Neuronal stem cell (in vitro differentiated cells): ENCODE results near the gene INSC.

Source experiments
- DNase-seq: peaks from one replicate; pipeline ENCODE4 v3.0.0-alpha.2; 2013; ENCODE audit warnings: low spot score
- H2AFZ ChIP-seq: one replicate; pipeline ENCODE4 v1.6.1; 2013; ENCODE audit warnings: mild to moderate bottlenecking, low read length, inconsistent platforms
- H2AK5ac ChIP-seq: 2 replicates; pipeline ENCODE4 v1.6.1; 2013; ENCODE audit warnings: low read depth, mild to moderate bottlenecking, inconsistent platforms, low read length, moderate library complexity, mixed read lengths
- H2BK120ac ChIP-seq: 2 replicates; pipeline ENCODE4 v1.6.1; 2013; ENCODE audit warnings: low read depth, mild to moderate bottlenecking, inconsistent platforms, low read length, moderate library complexity, mixed read lengths
- H2BK12ac ChIP-seq: one replicate; pipeline ENCODE4 v1.6.1; 2013; ENCODE audit warnings: low read length, inconsistent platforms
- H2BK15ac ChIP-seq: 2 replicates; pipeline ENCODE4 v1.6.1; 2013; ENCODE audit warnings: mild to moderate bottlenecking, low read length, inconsistent platforms, mixed read lengths
- H2BK5ac ChIP-seq: one replicate; pipeline ENCODE4 v1.6.1; 2013; ENCODE audit warnings: inconsistent platforms, mild to moderate bottlenecking, low read length, moderate library complexity
- H3K14ac ChIP-seq: one replicate; pipeline ENCODE4 v1.6.1; 2013; ENCODE audit warnings: low read length, inconsistent platforms
- H3K18ac ChIP-seq: 2 replicates; pipeline ENCODE4 v1.6.1; 2013; ENCODE audit warnings: low read length, inconsistent platforms
- H3K23ac ChIP-seq: 2 replicates; pipeline ENCODE4 v1.6.1; 2013; ENCODE audit warnings: low read depth, mild to moderate bottlenecking, mixed read lengths, low read length, inconsistent platforms; ENCODE audit not compliant: poor library complexity
- H3K27ac ChIP-seq: replicated peaks from 3 replicates; pipeline ENCODE4 v1.5.1; 2013; ENCODE audit warnings: low read length, inconsistent platforms
- H3K27me3 ChIP-seq, 3 experiments: 2 replicates each; pipeline ENCODE4 v1.6.1; 2013; ENCODE audit warnings: low read length in 3 of 3, mild to moderate bottlenecking in 2 of 3, inconsistent platforms in 1 of 3, low read depth in 1 of 3, mixed read lengths in 1 of 3, moderate library complexity in 1 of 3; ENCODE audit not compliant: control insufficient read depth in 3 of 3, insufficient read depth in 3 of 3
- H3K36me3 ChIP-seq, 2 donors: replicated peaks in 1 of 2; 2 replicates each; pipeline ENCODE4 v1.6.1; 2013; ENCODE audit warnings: low read length in 2 of 2; ENCODE audit not compliant: control insufficient read depth in 2 of 2, insufficient read depth in 2 of 2
- H3K4ac ChIP-seq: 2 replicates; pipeline ENCODE4 v1.6.1; 2013; ENCODE audit warnings: inconsistent platforms, mild to moderate bottlenecking, low read length, moderate library complexity
- H3K4me1 ChIP-seq, 2 donors: 1 replicate in 1 of 2; 2 replicates in 1 of 2; pipeline ENCODE4 v1.6.1; 2013; ENCODE audit warnings: low read length in 2 of 2, low read depth in 1 of 2; ENCODE audit not compliant: control insufficient read depth in 2 of 2, insufficient read depth in 1 of 2
- H3K4me2 ChIP-seq: one replicate; pipeline ENCODE4 v1.6.1; 2013; ENCODE audit warnings: mild to moderate bottlenecking, low read length, inconsistent platforms; ENCODE audit not compliant: insufficient read depth, poor library complexity, severe bottlenecking
- H3K4me3 ChIP-seq, 2 donors: 2 replicates each; pipeline ENCODE4 v1.5.1; 2013; ENCODE audit warnings: low read length in 2 of 2, mild to moderate bottlenecking in 2 of 2, inconsistent platforms in 1 of 2, moderate library complexity in 1 of 2
- H3K79me1 ChIP-seq: one replicate; pipeline ENCODE4 v1.6.1; 2013; ENCODE audit warnings: low read depth, mild to moderate bottlenecking, inconsistent platforms, low read length, moderate library complexity
- H3K9ac ChIP-seq: one replicate; pipeline ENCODE4 v1.6.1; 2013; ENCODE audit warnings: mild to moderate bottlenecking, low read depth, low read length, inconsistent platforms; ENCODE audit not compliant: poor library complexity
- H3K9me3 ChIP-seq, 2 donors: replicated peaks in 1 of 2; 2 replicates each; pipeline versions ENCODE3 to v1.6.1; 2013; ENCODE audit warnings: low read length in 2 of 2, mild to moderate bottlenecking in 2 of 2, inconsistent platforms in 1 of 2, low read depth in 1 of 2, mixed read lengths in 1 of 2, moderate library complexity in 1 of 2; ENCODE audit not compliant: control insufficient read depth in 2 of 2, insufficient read depth in 1 of 2
- H4K8ac ChIP-seq: one replicate; pipeline ENCODE4 v1.6.1; 2013; ENCODE audit warnings: low read depth, mild to moderate bottlenecking, inconsistent platforms, low read length, moderate library complexity
- H4K91ac ChIP-seq: one replicate; pipeline ENCODE4 v1.6.1; 2013; ENCODE audit warnings: low read length, low read depth, mild to moderate bottlenecking, inconsistent platforms; ENCODE audit not compliant: poor library complexity
- WGBS, 2 donors: extraction: QIAGEN DNeasy Blood & Tissue Kit; methylation state at CpG; one replicate each; pipeline ENCODE4 v1.1.7; 2013; ENCODE audit warnings: missing lambda C conversion rate in 2 of 2, mixed read lengths in 1 of 2; ENCODE audit not compliant: insufficient read length in 2 of 2, insufficient replicate concordance in 1 of 2; ENCODE audit errors: extremely low coverage in 2 of 2; 5-methylcytosine and 5-hydroxymethylcytosine counted together

INSC gene

GRCh38 chr11:15178214-15178613 lies 63.5 kb downstream of the INSC start:
- no peaks in the 10 kb centered on the region for H3K4me1 ChIP-seq
- H3K9ac ChIP-seq = no peak overlapping the region
- peaks cover 0 to 3% of the 10 kb centered on the region in 2 donors for H3K9me3 ChIP-seq
- no CpG with 5 or more reads among the region's 3 CpGs for WGBS, 2 donors
- no peaks in the 10 kb centered on the region for H3K36me3 ChIP-seq
- H3K4me3 ChIP-seq = no peak overlapping the region
- H4K8ac ChIP-seq = no peak overlapping the region
- H2BK15ac ChIP-seq = no peak overlapping the region
- H2AFZ ChIP-seq = no peak overlapping the region
- H3K4me2 ChIP-seq = no peak overlapping the region
- H2BK5ac ChIP-seq = no peak overlapping the region
- H3K23ac ChIP-seq = no peak overlapping the region
- no peak overlapping the region for H2BK120ac ChIP-seq
- H4K91ac ChIP-seq = no peak overlapping the region
- H2AK5ac ChIP-seq = peak overlapping the region; percentile 39
- no peaks in the 10 kb centered on the region for H3K79me1 ChIP-seq
- H3K27ac ChIP-seq = no peak overlapping the region
- H2BK12ac ChIP-seq = no peak overlapping the region
- H3K18ac ChIP-seq = peak overlapping the region; percentile 61
- no peak for DNase-seq
- no peak overlapping the region for H3K4ac ChIP-seq
- no peak overlapping the region for H3K14ac ChIP-seq
- no peaks in the 10 kb centered on the region for H3K27me3 ChIP-seq

GRCh38 chr11:15179167-15179566 lies 64.4 kb downstream of the INSC start:
- Histone ChIP-seq H3K36me3 (no peaks in the 10 kb centered on the region), H2AK5ac (no peak overlapping the region), H3K9me3 (peaks cover 0 to 3% of the 10 kb centered on the region in 2 donors), H3K79me1 (no peaks in the 10 kb centered on the region), H2BK15ac (no peak overlapping the region), H3K18ac (peak overlapping the region; percentile 64), H2BK12ac (no peak overlapping the region), H3K23ac (no peak overlapping the region), H3K4me1 (no peaks in the 10 kb centered on the region), H4K91ac (no peak overlapping the region), H3K27ac (no peak overlapping the region), H3K4me2 (no peak overlapping the region), H3K14ac (peak overlapping the region; percentile 56), H3K4me3 (no peak overlapping the region), H3K27me3 (no peaks in the 10 kb centered on the region), H2BK5ac (no peak overlapping the region), H3K9ac (no peak overlapping the region), H2BK120ac (no peak overlapping the region), H2AFZ (no peak overlapping the region), H4K8ac (no peak overlapping the region), H3K4ac (no peak overlapping the region)
- no CpG with 5 or more reads among the region's 2 CpGs for WGBS, 2 donors
- DNase-seq = no peak

GRCh38 chr11:15180212-15180792 lies 65.6 kb downstream of the INSC start:
- Histone ChIP-seq H3K23ac (no peak overlapping the region), H3K79me1 (no peaks in the 10 kb centered on the region), H3K4me1 (no peaks in the 10 kb centered on the region), H3K4me2 (no peak overlapping the region), H3K27me3 (no peaks in the 10 kb centered on the region), H2AK5ac (no peak overlapping the region), H2BK15ac (no peak overlapping the region), H3K9ac (no peak overlapping the region), H2BK12ac (no peak overlapping the region), H3K4me3 (no peak overlapping the region), H2BK5ac (no peak overlapping the region), H3K9me3 (peaks cover 0 to 3% of the 10 kb centered on the region in 2 donors), H3K14ac (no peak overlapping the region), H4K91ac (no peak overlapping the region), H3K27ac (no peak overlapping the region), H3K4ac (no peak overlapping the region), H3K36me3 (no peaks in the 10 kb centered on the region), H2BK120ac (no peak overlapping the region), H4K8ac (no peak overlapping the region), H3K18ac (no peak overlapping the region), H2AFZ (no peak overlapping the region)
- WGBS, 2 donors = no CpG with 5 or more reads among the region's 4 CpGs
- no peak for DNase-seq

- no peak overlapping the region for H3K23ac ChIP-seq
- no CpG with 5 or more reads among the region's 1 CpG for whole genome bisulfite sequencing, 2 donors
- H2BK120ac ChIP-seq = no peak overlapping the region
- no peak overlapping the region for H3K14ac ChIP-seq
- no peak overlapping the region for H4K8ac ChIP-seq
- H3K36me3 ChIP-seq = no peaks in the 10 kb centered on the region
- H3K27ac ChIP-seq = no peak overlapping the region
- no peaks in the 10 kb centered on the region for H3K9me3 ChIP-seq
- H3K27me3 ChIP-seq = no peaks in the 10 kb centered on the region
- H2BK15ac ChIP-seq = no peak overlapping the region
- no peak overlapping the region for H3K18ac ChIP-seq
- no peak overlapping the region for H2BK12ac ChIP-seq
- H2AFZ ChIP-seq = no peak overlapping the region
- no peaks in the 10 kb centered on the region for H3K79me1 ChIP-seq
- H3K9ac ChIP-seq = no peak overlapping the region
- H3K4ac ChIP-seq = no peak overlapping the region
- H2AK5ac ChIP-seq = no peak overlapping the region
- no peak overlapping the region for H3K4me3 ChIP-seq
- H3K4me2 ChIP-seq = no peak overlapping the region
- H2BK5ac ChIP-seq = no peak overlapping the region
- no peak for DNase-seq
- no peaks in the 10 kb centered on the region for H3K4me1 ChIP-seq
- H4K91ac ChIP-seq = no peak overlapping the region
These were observed 67.6 kb downstream of the INSC start for GRCh38 chr11:15182372-15182771.
